Adipose tissue (tissue), 3 donors: ENCODE data around the gene RARG. TPM values are rescaled to one million over a fixed set of nuclear protein-coding genes. Genes with fewer than 3 reads are reported as not detected.

Experiments
- H3K27ac ChIP-seq: one replicate; pipeline ENCODE4 v1.5.1; 2013; ENCODE audit warnings: low read depth, low read length
- WGBS, 3 donors: extraction: QIAGEN DNeasy Blood & Tissue Kit; methylation state at CpG; one replicate each; pipeline ENCODE4 v1.1.7; 2013; 5-methylcytosine and 5-hydroxymethylcytosine counted together
- polyA plus RNA-seq, 3 donors: library from polyadenylated mRNA; stranded (reverse); fragments of 200-250 nt; gene quantifications; one replicate each; pipeline ENCODE4 v1.2.3, GENCODE V29; 2013
- donor health status: healthy with polysubstance abuse.
- donor health status: Bipolar disorder and iron deficiency.
- donor health status: healthy.

The RARG gene
- polyA plus RNA-seq, 3 donors: 4.5 to 31.0 (median 9.4) TPM

GRCh38 chr12:53200107-53200457 is 31.9 kb downstream of the RARG start:
- no peak overlapping the region for H3K27ac ChIP-seq
- WGBS, 3 donors: 49 to 98% (median 89%) methylated on average over 2 of the region's 2 CpGs

GRCh38 chr12:53199700-53200099 is 32.3 kb downstream of the RARG start:
- no peak overlapping the region for H3K27ac ChIP-seq
- 82 to 92% (median 91%) methylated on average over 3 of the region's 3 CpGs for WGBS, 3 donors

GRCh38 chr12:53198486-53199110 is 33.4 kb downstream of the RARG start:
- WGBS, 3 donors: 56 to 83% (median 67%) methylated on average over 5 of the region's 5 CpGs
- H3K27ac ChIP-seq: no peak overlapping the region

- WGBS, 3 donors: 66 to 72% (median 70%) methylated on average over 19 of the region's 19 CpGs
- H3K27ac ChIP-seq: no peak overlapping the region
Measured at GRCh38 chr12:53197011-53197640, 34.9 kb downstream of the RARG start.

GRCh38 chr12:53196486-53196885 is 35.5 kb downstream of the RARG start:
- 83 to 85% (median 85%) methylated on average over 14 of the region's 14 CpGs for WGBS, 3 donors
- no peak overlapping the region for H3K27ac ChIP-seq

- H3K27ac ChIP-seq: no peak overlapping the region
- WGBS, 3 donors: 89 to 90% (median 90%) methylated on average over 10 of the region's 10 CpGs
Measured at GRCh38 chr12:53195516-53196420, 36.2 kb downstream of the RARG start.

- WGBS, 3 donors: 92 to 97% (median 95%) methylated on average over 1 of the region's 1 CpG
- H3K27ac ChIP-seq: no peak overlapping the region
Measured at GRCh38 chr12:53194973-53195372, 37.0 kb downstream of the RARG start.

- 65 to 81% (median 74%) methylated on average over 11 of the region's 11 CpGs for WGBS, 3 donors
- no peak overlapping the region for H3K27ac ChIP-seq
Measured at GRCh38 chr12:53193985-53194716, 37.9 kb downstream of the RARG start.

GRCh38 chr12:53193040-53193439 is 39.0 kb downstream of the RARG start:
- whole genome bisulfite sequencing, 3 donors: 87 to 92% (median 90%) methylated on average over 9 of the region's 9 CpGs

GRCh38 chr12:53192531-53193021 is 39.4 kb downstream of the RARG start:
- no peak overlapping the region for H3K27ac ChIP-seq
- WGBS, 3 donors: 89 to 90% (median 90%) methylated on average over 14 of the region's 14 CpGs

More at GRCh38 chr12:53193040-53193439, 39.0 kb downstream of the RARG start:
- H3K27ac ChIP-seq: no peak overlapping the region

- WGBS, 3 donors: 87 to 91% (median 87%) methylated on average over 14 of the region's 14 CpGs
Measured at GRCh38 chr12:53191885-53192530, 40.0 kb downstream of the RARG start.

GRCh38 chr12:53191096-53191884 is 40.7 kb downstream of the RARG start:
- H3K27ac ChIP-seq: no peak overlapping the region
- WGBS, 3 donors: 85 to 88% (median 87%) methylated on average over 11 of the region's 11 CpGs

More at GRCh38 chr12:53191885-53192530, 40.0 kb downstream of the RARG start:
- no peak overlapping the region for H3K27ac ChIP-seq

GRCh38 chr12:53190108-53190729 is 41.8 kb downstream of the RARG start:
- 43 to 55% (median 52%) methylated on average over 14 of the region's 14 CpGs for WGBS, 3 donors
- no peak overlapping the region for H3K27ac ChIP-seq

GRCh38 chr12:53187145-53187899 is 44.7 kb downstream of the RARG start:
- 69 to 86% (median 85%) methylated on average over 15 of the region's 15 CpGs for WGBS, 3 donors

GRCh38 chr12:53186745-53187144 is 45.3 kb downstream of the RARG start:
- 74 to 84% (median 80%) methylated on average over 4 of the region's 4 CpGs for WGBS, 3 donors
- H3K27ac ChIP-seq: no peak overlapping the region

More at GRCh38 chr12:53187145-53187899, 44.7 kb downstream of the RARG start:
- no peak overlapping the region for H3K27ac ChIP-seq

- no peak overlapping the region for H3K27ac ChIP-seq
- 89 to 97% (median 95%) methylated on average over 3 of the region's 3 CpGs for WGBS, 3 donors
Measured at GRCh38 chr12:53185582-53186153, 46.3 kb downstream of the RARG start.
